NCI-H1930 (cell line): ENCODE measurements around the gene PTPRN2.

Source experiments
- DNase-seq, 2 experiments: peaks; one replicate each; lab custom pipeline; 2025; lab: John Stamatoyannopoulos, UW

The PTPRN2 gene

DNA sequence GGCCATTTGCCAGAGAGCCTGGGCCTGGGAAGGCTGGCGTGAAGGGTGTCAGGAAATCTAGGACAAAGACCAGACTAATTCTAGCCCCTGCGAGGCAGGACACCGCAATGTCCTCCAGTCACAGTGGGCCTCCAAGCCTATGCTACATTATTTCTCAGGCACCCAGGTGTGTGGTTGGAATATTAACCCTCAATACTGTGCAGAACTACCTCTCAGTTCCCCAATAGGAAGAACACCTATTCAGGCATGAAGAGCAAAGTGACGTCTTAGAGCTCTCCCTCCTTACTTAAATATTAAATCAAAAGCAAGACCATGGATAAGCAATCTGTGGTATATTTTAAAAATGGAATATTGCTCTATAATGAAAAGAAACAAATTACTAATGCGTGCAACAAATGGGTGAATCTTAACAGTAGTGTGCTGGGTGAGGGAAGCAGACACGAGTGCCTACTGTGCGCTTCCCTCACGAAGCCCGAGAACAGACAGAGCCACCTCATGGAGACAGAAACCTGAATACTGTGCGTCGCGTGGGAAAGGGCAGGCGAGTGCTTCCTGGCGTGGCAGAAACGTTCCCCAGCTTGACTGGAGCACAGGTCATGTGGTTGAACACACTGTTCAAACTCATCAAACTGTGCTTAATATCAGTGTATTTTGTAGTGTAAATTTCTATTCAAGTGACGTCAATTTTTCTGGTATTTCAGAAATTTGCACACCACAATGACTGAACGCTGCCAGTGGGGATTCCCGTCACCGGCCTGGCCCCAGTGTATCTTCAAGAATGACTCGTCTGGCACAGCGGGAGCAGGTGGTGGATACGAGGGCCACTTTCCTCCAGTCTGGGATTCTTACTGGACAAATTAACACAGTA is 15.5 kb upstream of the PTPRN2 start:
- DNase-seq, result no peak

DNA sequence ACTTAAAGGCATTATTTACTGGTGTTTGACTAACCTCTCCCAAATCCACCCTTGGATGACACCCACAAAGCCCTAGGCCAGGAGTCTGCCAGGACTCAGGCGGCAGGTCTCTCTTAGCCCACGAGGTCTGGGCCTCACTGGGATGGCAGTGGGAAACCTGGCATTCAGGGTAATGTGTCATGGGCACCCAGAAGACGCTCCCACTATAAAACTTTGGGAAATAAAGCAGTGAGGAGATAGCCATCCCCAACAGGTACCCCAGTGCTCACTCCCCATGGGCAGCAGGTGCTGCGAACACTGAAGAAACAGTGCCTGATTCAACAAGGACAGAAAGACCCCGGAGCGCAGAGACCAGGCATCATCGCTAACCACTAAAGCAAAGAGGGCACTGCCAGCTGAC is 14.4 kb upstream of the PTPRN2 start:
- no peak for DNase-seq

DNA sequence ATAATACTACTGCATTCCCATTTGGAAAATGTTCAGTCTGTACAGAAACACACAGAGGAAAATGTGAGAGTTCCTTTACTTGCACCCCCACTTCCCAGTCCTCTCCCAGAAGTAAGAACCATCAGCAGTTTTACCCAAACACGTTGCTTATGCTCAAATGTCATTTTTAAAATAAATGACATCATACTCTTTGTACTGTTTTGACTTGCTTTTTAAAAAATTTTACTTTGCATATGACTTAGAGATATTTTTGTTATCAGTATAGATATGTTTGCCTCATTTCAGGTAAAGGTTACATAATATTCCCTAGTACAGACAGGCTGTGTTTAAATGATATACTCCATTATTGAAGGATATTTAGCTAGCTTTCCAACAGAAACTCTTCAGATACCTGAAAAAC is 13.5 kb upstream of the PTPRN2 start:
- no peak for DNase-seq

DNA sequence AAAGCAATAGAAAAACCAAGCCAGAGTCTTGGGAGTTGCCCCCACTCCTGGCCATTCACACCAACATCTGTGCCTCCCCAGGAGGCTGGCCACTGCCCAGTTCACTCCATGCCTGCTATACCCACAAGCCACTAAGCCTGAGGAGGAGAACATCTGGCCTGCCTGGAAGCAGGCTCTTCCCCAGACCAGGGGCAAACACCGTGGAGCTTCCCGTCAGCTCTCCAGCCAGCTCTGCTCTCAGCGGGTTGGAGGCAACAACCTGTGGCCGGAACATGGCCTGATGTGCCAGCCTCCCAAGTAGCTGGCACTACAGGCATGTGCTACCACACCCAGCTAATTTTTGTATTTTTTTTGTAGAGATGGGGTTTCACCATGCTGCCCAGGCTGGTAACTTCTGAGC is 9.1 kb upstream of the PTPRN2 start:
- DNase-seq, result no peak

DNA sequence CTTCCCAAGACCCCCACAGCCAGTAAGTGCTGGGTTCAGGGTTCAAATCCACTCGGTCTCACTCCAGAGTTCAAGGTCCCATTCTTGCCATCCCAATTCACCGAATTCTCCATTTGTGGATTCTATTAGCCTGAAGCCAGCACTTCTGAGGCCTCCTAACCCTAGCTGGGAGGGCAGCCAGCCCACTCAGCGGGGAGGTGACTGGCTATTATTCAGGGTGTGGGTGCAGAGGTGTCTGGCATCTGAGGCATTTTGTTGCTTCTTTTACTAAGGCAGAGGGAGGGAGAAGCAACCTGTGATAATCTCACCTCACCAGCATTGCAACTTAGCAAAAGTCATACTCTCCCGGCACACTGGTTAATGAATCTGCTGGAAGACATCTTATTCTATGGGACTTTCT is 8.7 kb upstream of the PTPRN2 start:
- DNase-seq, result no peak

DNA sequence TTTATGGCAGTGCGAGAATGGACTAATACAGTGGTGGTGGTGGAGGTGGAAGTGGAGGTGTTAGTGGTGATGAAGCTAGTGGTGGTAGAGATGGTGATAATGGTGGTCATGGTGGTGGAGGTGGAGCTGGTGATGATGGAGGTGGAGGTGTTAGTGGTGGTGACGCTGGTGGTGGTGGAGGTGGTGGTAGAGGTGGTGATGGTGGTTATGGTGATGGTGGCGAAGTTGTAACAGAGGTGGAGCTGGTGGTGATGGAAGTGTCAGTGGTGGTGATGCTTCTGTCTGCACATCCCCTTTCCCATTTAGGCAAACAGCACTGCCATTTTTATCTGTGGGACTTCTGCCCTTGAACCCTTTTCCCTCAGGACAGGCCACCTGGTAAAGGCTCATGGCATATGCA is 7.4 kb upstream of the PTPRN2 start:
- no peak for DNase-seq

DNA sequence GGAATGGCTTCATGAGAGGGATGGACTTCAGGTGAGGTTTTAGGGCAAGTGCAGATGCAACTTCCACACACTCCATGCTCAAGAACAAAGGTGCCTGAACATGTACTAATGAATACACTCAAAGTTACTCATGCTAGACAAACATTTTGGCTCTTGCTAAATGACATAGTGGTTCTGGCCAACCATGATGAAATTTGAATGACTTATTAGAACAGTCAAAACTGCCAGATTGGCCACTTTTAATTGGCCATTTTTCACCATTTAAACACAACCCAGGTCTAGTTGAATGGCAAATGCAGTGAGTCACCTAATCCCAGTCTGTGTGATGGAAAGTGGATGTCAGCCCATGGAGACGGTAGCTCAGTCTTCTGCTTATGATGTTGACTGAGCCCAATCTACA is 4.9 kb upstream of the PTPRN2 start:
- no peak for DNase-seq

DNA sequence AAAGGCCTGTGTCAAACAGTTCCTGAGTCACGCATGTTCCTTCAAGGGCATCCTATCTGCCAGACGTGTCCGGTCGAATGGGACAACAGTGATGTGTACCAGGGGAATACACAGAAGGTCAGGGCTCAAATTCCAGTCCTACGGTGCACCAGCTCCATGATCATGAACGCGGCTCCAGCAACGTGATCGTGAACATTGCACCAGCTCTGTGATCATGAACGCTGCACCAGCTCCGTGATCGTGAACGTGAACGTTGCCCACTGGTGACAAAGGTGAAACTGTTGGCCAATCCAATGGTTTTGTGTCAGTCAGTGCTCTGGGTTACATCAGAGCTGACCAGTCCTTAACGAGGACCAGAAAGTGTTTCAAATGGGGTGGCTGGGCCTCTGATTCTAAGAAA is 4.3 kb upstream of the PTPRN2 start:
- no peak for DNase-seq

DNA sequence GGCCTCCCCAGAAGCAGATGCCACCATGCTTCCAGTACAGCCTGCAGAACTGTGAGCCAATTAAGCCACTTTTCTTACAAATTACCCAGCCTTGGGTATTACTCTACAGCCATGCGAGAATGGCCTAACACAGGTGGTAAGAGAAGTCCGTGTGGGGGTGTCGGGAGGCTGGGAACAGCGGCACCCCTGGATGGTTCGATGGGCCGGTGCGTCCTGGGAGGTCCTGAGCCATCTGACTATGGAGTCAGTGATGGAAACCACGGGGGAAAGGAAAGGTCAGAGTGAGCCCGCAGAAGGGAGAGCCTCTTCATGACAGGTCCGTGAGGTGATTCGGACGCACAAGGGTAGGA is 2.5 kb upstream of the PTPRN2 start:
- no peak for DNase-seq

DNA sequence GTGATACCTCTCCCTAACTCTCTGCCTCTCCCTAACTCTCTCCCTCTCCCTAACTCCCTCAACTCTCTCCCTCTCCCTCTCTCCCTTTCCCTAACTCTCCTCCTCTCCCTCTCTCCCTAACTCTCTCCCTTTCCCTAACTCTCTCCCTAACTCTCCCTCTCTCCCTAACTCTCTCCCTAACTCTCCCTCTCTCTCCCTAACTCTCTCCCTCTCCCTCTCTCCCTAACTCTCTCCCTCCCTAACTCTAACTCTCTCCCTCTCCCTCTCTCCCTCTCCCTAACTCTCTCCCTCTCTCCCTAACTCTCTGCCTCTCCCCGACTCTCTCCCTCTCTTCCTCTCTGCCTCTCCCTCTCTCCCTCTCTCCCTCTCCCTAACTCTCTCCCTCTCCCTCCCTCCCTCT is 2.0 kb upstream of the PTPRN2 start:
- DNase-seq, result no peak

DNA sequence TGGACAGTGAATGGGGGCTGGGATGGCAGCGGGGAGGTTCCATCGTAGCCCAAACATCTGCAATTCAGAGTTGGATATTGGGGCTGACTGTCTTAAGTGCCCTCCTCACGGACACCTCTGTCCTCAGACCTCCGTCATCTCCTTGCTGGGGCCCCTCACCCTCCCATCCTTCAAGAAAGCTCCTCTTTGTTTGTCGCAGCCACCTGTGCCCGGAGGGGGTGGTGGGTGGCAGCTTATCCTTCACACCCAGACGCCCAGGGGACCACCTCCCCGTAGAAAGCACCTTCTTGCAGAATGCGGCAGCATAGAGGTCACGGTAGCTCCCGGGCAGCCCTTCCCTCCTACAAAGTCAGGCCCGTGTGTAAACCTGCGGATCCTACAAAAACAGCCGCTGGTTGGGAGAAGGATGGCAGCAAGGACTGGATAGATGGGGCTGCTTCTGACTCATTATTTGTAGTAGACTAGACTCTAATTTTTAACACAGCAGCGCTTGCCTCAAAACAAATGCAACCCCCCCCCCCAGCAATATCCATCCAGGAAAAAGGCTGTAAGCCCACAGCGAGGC is 1.3 kb upstream of the PTPRN2 start:
- no peak for DNase-seq

DNA sequence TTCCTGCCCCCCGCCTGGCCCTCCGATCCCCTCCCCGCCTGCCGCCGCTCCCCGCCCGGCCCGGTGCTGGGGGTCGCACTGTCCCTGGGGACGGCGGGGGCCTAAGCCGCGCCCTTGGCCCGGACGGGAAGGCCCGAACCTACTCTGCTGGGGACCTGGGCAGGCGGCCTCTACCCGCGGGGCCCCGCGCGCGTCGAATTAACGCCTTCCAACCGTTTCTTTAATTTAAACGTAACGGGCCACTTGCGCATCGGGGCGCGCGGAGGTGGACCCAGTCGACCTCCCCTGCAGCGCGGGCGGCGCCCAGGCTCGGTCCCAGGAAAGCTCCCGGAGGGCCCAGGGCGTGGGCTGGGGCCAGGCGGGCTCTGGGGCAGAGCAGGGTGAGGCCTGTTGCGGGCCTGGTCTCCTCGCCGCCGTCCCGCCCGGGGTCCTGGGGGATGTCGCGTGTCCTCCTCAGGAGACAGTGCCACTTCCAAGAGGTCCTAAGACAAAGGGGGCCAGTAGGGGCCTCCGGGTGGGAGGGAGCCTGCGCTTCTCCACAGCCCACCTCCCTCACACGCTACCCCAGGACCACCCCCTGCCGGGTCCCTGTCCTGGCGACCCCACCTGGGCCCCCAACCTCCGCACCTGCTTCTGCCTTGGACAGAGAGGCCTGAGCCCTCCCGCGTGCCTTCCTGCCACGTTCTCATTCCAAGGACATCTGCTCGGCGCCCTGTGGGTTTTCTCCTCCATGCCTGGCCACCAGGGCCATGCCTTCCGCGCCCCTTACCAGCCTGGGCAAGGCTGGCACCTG is 658 bp upstream of the PTPRN2 start:
- no peak for DNase-seq

DNA sequence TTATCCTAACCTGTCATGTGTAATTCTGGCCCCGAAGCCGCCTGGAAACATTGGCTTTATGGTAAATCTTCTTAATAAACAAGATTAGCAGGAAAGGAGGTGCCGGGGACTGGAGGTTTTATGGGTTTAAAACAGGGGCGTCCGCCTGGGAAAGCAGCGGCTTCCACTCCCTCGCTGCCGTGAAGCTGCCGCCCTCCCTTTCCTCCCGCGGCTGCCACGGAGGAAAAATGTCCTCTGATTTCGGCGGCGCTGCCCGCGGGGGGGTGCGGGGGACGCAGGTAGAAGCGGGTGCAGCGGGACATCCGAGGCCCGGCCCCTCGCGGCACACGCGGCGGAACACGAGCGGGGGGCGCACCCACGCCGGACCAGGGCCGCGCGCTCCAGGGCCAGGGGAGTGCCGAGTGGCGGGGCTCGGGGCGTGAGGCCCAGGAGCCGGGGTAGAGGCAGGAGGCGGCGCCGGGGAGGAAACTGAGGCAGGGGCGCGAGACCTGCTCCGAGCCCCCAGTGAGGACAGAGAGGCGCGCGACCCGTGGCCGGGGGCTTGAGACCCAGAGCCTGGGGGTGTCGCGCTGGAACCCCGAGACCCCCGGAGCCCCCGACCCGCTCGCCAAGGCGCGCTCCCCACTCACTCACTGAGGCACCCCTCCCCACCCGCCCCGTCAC is 993 bp downstream of the PTPRN2 start:
- no peak for DNase-seq

DNA sequence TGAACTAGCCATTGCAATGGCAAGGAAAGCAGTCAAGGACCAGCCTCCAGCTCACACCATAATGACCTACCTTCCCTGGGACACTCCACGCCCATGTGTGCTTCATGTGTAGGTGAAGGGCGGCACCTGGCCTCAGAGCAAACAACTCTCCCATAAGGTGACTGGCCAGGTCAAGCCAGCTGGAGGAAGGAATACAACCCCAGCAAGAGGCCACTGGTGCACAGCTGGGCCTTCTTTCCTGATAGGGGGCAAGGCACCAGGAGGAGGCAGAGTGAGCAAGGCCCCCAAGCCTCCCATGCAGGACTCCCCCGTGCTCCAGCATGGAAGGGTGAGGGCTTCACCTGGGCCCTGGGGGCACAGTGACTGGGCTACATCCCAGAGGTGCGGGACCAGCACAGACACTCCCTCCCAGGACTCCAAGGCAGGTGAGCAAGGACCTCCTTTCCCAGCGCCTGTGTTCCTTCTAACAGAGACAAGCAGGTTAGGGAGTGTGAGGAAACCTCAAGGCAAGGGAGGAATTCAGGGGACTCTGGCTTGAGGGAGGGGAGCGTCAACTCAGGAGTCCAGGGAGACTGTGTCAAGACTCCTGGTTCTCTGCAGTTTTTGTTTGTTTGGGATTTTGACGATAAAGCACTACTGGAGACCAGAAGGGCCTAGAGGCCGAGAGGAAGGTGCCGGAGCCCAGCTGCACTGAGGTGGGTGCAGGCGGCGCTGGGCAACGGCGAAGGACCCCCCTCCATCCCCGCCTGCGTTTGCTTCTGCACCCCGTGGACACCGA is 1.7 kb downstream of the PTPRN2 start:
- no peak for DNase-seq

DNA sequence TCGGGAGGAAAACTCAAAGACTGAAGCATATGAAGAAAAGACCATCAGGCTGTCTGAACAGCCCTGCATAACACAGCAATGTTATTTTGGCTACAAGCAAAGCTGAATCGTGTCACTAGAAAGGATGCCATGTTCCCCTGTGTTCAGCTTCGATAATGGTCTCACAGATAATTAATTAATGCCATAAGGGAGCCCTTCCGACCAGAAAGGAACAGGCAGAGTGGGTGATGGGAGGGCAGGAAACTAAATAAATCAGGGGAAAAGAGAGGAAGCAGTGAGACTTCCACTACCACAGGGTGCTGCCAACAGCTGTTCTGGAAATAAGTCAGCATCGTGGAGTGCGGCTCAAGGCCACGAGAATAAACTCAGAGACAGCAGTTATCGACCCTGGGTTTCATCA is 3.2 kb downstream of the PTPRN2 start:
- DNase-seq, result no peak

DNA sequence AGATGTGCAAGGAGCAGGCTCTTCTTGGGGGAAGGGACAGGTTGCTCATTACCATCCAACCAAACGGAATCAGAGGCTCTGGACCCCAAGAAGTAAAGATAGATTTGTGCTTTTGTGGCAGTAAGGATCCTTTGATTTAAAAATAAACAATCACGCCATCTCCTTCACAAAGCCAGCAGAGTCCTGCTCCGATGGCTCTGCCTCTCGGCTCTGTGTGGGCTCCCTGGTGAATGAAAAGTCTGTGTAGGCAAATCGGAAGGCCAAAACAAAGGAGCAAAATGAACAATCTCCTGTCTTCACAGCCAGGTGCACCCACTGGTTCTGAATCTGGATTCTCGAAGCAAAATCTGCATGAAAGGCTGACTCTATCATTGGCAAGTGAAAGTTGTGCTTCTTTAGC is 3.8 kb downstream of the PTPRN2 start:
- DNase-seq, result no peak

DNA sequence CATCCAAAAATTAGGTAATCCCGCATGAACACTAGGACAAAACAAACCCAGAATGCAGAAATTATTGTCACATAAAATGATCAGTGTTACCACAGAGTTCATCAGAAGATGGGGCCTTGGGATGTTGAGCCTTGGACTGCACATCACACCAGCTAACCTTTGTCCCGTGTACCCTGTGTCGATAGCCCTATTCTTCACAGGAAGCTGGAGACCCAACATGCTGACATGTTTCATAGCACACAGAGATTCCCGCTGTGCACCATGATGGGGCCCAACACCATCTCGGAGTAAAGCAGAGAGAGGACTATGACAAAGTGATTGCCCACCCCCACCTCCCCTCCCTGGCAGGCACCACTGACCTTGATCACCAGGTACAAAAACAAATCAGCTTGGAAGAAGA is 4.5 kb downstream of the PTPRN2 start:
- no peak for DNase-seq

DNA sequence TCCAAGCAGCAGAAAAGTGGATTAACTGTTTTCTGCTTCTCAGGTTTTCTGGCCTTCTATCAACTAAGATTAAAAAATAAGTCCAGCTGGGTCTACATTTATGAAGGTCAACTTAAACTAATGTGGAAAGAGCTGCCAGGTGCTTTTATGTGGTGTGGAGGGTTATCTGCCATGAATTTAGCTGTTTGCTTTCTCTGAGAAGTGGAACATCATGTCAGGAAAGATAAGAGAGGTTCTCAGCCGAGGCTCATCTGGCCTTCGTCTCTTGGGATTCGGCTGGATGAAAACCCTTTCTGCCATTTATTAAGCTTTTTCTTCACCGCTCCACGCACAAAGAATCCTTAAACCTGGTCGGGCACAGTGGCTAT is 5.5 kb downstream of the PTPRN2 start:
- no peak for DNase-seq

DNA sequence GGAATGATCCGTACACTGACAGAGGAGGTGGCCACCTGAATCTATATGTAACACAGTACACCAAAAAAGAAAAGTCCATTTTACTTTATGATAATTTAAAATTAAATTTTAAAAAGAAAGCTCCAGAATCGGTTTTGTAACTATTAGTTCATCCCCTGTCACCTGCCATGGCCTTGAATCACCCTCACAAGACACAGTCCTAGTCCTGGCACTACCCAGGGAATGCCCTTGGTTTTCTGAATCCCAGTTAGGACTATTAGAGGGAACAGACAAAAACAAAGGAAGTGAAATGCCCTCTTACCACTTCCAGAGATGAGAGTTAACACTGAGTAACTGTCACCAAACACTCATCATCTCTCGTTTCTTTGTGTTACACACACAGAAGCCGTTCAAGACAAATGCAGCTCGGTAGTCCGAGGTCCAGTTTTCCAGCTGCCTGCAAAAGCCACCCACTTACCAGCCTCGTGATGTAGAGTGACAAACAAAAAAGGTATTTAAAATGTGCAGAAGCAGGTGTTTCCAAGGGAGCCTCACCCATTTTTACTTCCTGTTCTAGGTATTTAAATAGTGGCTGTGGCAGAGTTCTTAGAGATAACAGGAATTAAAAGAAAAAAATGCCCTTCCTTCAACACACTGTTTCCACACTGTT is 6.1 kb downstream of the PTPRN2 start:
- DNase-seq, result no peak

DNA sequence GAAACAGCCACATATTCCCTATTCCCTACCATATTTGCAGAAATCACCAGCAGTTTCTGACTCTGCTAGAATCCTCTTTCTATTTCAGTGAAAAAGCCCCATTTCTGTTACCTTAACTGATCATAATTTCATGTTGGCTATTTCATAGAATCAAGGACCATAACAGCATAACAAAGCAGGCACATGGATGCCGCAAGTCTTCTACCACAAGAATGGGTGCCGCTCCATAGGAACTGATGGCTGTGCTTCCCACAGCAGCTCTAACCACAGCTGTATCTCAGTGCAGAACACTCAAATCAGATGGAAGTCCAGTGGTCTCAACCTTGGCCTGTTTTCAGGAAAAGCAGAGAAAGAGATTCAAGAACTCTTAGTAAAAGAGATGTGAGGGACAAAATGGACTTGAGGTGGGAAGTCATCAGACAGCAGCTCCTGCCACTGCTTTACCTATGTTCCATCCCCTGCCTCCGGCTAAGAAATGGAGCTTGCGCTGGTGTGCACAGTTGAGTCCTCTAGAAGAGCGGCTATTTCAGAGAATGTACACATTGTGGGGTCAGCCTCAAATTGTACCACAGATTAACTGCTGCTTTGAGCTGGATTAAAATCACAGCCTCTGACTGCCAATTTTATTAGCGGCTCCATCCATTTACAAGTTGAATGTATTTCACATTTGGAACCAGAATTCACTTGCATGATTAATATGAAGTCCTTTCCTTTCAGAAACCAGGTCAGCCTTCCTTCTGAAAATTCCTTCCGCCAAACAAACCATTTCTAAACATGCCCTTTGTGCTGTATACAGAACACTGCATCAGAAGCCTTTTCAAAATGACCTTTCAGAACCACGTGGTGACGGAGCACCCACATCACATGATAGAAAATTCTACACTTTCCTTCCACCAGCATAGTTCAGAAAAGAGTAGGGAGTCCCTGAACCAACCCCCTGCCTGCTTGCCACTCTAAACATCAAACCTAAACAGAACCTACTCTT is 7.7 kb downstream of the PTPRN2 start:
- DNase-seq, result no peak
